ENCODE data around the gene AFF3.

- TF ChIP-seq, protein P1, sequence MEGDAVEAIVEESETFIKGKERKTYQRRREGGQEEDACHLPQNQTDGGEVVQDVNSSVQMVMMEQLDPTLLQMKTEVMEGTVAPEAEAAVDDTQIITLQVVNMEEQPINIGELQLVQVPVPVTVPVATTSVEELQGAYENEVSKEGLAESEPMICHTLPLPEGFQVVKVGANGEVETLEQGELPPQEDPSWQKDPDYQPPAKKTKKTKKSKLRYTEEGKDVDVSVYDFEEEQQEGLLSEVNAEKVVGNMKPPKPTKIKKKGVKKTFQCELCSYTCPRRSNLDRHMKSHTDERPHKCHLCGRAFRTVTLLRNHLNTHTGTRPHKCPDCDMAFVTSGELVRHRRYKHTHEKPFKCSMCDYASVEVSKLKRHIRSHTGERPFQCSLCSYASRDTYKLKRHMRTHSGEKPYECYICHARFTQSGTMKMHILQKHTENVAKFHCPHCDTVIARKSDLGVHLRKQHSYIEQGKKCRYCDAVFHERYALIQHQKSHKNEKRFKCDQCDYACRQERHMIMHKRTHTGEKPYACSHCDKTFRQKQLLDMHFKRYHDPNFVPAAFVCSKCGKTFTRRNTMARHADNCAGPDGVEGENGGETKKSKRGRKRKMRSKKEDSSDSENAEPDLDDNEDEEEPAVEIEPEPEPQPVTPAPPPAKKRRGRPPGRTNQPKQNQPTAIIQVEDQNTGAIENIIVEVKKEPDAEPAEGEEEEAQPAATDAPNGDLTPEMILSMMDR (IDR thresholded peaks at IDR 0.05) = no peak
- TF ChIP-seq POLR2A (IDR thresholded peaks at IDR 0.05) = no peak
These were observed 168.1 kb downstream of the AFF3 start for GRCh38 chr2:99974275-99974674.

All from right lobe of liver (tissue), 4 donors.